Stomach (tissue), 9 donors: ENCODE data around the gene GSG1L. TPM values are rescaled to one million over a fixed set of nuclear protein-coding genes. Genes with fewer than 3 reads are reported as not detected.

Experiments
- DNase-seq, 2 donors: peaks; one replicate each; pipeline versions ENCODE4 v3.0.0 to v3.0.0-alpha.2; 2013 to 2019
- H3K27ac ChIP-seq, 5 donors: fragments of 200-600 bp in 4 of 5; sonication (generic) in 4 of 5; one replicate each; pipeline ENCODE4 v1.5.1; 2013 to 2019; ENCODE audit warnings: mild to moderate bottlenecking in 1 of 5, moderate library complexity in 1 of 5
- H3K27me3 ChIP-seq, 3 donors: fragments of 200-600 bp; sonication (generic); one replicate each; pipeline ENCODE4 v1.5.1; 2017 to 2019; ENCODE audit warnings: mixed run types in 1 of 3
- H3K36me3 ChIP-seq, 4 donors: fragments of 200-600 bp; sonication (generic); 1 replicate in 3 of 4; 2 replicates in 1 of 4; pipeline ENCODE4 v1.5.1; 2016 to 2019
- H3K4me1 ChIP-seq, 4 donors: fragments of 200-600 bp; sonication (generic); one replicate each; pipeline ENCODE4 v1.5.1; 2016 to 2019
- H3K4me3 ChIP-seq, 4 donors: fragments of 200-600 bp; sonication (generic) in 3 of 4; one replicate each; pipeline ENCODE4 v1.5.1; 2016 to 2019; ENCODE audit warnings: mild to moderate bottlenecking in 1 of 4
- H3K9me3 ChIP-seq, 4 donors: fragments of 200-600 bp; sonication (generic); one replicate each; pipeline ENCODE4 v1.5.1; 2016 to 2019
- EP300 ChIP-seq: sonication (generic); formaldehyde crosslinking; IDR thresholded peaks from one replicate; pipeline ENCODE4 v1.6.1; 2017; ENCODE audit warnings: antibody characterized with exemption
- POLR2A ChIP-seq, 4 donors: fragments of 450-650 bp; IDR thresholded peaks; one replicate each; pipeline ENCODE4 v1.6.1; 2016; ENCODE audit warnings: antibody characterized with exemption in 4 of 4, control low read depth in 2 of 4, mild to moderate bottlenecking in 1 of 4, moderate library complexity in 1 of 4
- POLR2AphosphoS5 ChIP-seq, 3 donors: sonication (generic); formaldehyde crosslinking; IDR thresholded peaks; one replicate each; pipeline ENCODE4 v1.6.1; 2016; ENCODE audit warnings: antibody characterized with exemption in 3 of 3
- WGBS, 5 donors: extraction: QIAGEN DNeasy Blood & Tissue Kit in 3 of 5; methylation state at CpG; one replicate each; pipeline versions ENCODE4 v1.1.5 to v1.1.7; 2013 to 2018; 5-methylcytosine and 5-hydroxymethylcytosine counted together
- intact Hi-C: fragments of 100-400 bp; cut with DNase I; formaldehyde crosslinking; loops from one replicate; pipeline ENCODE4 v1.15.1; 2023; ENCODE audit warnings: low total_unique reads
- polyA plus RNA-seq, 3 donors: library from polyadenylated mRNA; stranded (reverse); fragments of 200-250 nt; gene quantifications; one replicate each; pipeline ENCODE4 v1.2.3, GENCODE V29; 2013
- total RNA-seq, 5 donors: library from RNA; depleted of rRNA; stranded (reverse); fragments of >200 nt; gene quantifications; one replicate each; pipeline versions ENCODE4 v1.1.0 to v1.2.3, GENCODE V29; 2014 to 2016
- TF ChIP-seq, protein P1 (sequence below), 7 experiments: fragments of 450-650 bp in 4 of 7; fragments of 200-600 bp in 3 of 7; sonication (generic) in 3 of 7; IDR thresholded peaks; one replicate each; pipeline ENCODE4 v1.5.1; 2016 to 2019; ENCODE audit warnings: antibody characterized with exemption in 7 of 7, control low read depth in 2 of 7, mild to moderate bottlenecking in 1 of 7
- donor health status: healthy with polysubstance abuse.
- donor health status: Bipolar disorder and iron deficiency.
- donor health status: healthy.

The GSG1L gene
- total and polyA plus RNA-seq, 8 donors: 0.06 TPM; not detected in 7

DNA sequence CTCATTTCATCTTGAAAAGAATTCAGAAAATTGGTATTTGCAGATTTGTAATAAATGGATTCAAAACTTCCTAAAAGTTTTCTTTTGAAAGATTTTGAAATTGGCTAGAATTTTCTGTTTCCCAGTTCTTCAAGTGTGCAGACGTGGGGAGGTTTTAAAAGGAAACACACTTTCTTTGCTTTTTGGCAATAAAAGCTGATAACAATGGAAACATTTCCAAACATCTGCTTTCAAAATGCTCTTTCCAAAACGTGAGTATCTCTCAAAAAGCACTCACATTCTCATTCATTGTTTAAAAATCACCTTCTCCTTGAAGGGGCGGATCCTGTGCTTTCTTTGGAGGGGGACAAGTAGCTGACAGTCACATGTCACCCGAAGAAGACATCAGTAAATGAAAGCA lies 8.6 kb upstream of the GSG1L start:
- Histone ChIP-seq H3K36me3 (no peaks in the 10 kb centered on the region), H3K27ac (no peak overlapping the region), H3K4me1 (no peaks in the 10 kb centered on the region), H3K27me3 (peaks cover 0 to 16% (median 0%) of the 10 kb centered on the region in 3 donors), H3K4me3 (no peak overlapping the region), H3K9me3 (no peaks in the 10 kb centered on the region)
- WGBS, 5 donors: 35 to 49% (median 45%) methylated on average over 4 of the region's 4 CpGs
- no peak for DNase-seq
- intact Hi-C loops: no loop called here
- no peak for TF ChIP-seq POLR2A (IDR thresholded peaks at IDR 0.05)
- TF ChIP-seq, protein P1, sequence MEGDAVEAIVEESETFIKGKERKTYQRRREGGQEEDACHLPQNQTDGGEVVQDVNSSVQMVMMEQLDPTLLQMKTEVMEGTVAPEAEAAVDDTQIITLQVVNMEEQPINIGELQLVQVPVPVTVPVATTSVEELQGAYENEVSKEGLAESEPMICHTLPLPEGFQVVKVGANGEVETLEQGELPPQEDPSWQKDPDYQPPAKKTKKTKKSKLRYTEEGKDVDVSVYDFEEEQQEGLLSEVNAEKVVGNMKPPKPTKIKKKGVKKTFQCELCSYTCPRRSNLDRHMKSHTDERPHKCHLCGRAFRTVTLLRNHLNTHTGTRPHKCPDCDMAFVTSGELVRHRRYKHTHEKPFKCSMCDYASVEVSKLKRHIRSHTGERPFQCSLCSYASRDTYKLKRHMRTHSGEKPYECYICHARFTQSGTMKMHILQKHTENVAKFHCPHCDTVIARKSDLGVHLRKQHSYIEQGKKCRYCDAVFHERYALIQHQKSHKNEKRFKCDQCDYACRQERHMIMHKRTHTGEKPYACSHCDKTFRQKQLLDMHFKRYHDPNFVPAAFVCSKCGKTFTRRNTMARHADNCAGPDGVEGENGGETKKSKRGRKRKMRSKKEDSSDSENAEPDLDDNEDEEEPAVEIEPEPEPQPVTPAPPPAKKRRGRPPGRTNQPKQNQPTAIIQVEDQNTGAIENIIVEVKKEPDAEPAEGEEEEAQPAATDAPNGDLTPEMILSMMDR (IDR thresholded peaks at IDR 0.05): no peak
- TF ChIP-seq POLR2AphosphoS5 (IDR thresholded peaks at IDR 0.05): no peak
- no peak for TF ChIP-seq EP300

DNA sequence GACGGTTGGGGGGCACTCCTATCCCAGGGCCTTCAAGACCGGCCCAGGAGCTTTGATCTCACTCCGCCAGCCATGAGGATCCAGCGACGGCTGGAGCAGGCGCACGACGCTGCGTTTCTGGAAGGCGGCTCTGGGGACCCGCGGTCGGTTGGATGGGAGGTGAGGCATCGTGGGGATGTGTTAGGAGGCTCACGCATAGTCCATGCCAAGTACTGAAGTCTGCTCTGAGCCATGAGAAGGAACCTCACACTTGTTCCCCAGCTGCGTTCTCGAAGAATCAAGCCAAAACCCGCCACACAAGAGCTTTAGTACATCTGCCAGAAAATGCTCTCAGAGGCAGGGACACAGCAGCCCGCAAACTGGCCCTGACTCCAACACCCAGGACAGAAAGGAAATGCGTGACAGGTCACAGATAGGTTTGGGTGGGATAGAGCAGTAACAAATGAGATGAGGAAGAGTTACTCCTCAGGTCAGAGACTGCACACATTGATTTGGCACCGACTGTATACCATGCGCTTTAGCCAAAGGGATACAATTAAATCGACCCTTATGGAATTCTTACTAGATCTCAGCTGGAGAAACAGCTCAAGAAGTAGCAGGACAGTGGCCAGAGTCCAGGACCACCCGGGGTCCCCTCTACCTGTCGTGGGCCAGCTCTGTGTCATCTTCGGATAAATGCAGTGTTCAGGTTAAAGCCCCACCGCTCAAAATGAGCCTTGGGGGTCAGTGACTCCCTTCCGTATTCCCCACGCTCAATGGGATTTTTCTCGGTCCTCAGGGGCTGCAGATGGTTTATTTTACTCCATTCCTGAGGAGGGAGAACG lies 6.7 kb upstream of the GSG1L start:
- H3K27me3 ChIP-seq: peaks cover 0 to 28% (median 0%) of the 10 kb centered on the region in 3 donors
- no peak overlapping the region for H3K27ac ChIP-seq
- H3K4me1 ChIP-seq: no peaks in the 10 kb centered on the region
- WGBS, 5 donors: 64 to 73% (median 70%) methylated on average over 30 to 31 of the region's 31 CpGs
- intact Hi-C loops: no loop called here
- H3K4me3 ChIP-seq: no peak overlapping the region
- no peaks in the 10 kb centered on the region for H3K36me3 ChIP-seq
- TF ChIP-seq, protein P1 (IDR thresholded peaks at IDR 0.05): no peak
- TF ChIP-seq POLR2AphosphoS5 (IDR thresholded peaks at IDR 0.05): no peak
- no peak for TF ChIP-seq POLR2A (IDR thresholded peaks at IDR 0.05)
- H3K9me3 ChIP-seq: no peaks in the 10 kb centered on the region
- DNase-seq: no peak

DNA sequence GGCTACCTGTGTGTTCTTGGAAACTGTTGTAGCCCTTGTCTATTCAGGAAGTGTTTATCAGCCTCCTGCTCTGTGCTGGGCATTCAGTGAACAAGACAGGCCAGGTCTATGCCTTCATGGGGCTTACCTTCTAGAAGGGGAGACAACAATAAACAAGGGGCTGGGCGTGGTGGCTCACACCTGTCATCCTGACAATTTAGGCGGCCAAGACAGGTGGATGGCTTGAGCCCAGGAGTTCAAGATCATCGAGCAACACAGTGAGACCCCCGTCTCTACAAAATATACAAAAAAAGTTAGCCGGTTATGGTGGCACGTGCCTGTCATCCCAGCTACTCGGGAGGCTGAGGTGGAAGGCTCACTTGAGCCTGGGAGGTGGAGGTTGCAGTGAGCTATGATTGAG lies 5.5 kb upstream of the GSG1L start:
- intact Hi-C loops: no loop called here
- H3K4me3 ChIP-seq: no peak overlapping the region
- DNase-seq: no peak
- WGBS, 5 donors: 80 to 89% (median 85%) methylated on average over 7 of the region's 7 CpGs
- no peaks in the 10 kb centered on the region for H3K36me3 ChIP-seq
- H3K4me1 ChIP-seq: peaks cover 0 to under 1% (median 0%) of the 10 kb centered on the region in 4 donors
- TF ChIP-seq POLR2A (IDR thresholded peaks at IDR 0.05): no peak
- no peak for TF ChIP-seq EP300
- no peak for TF ChIP-seq POLR2AphosphoS5 (IDR thresholded peaks at IDR 0.05)
- TF ChIP-seq, protein P1 (IDR thresholded peaks at IDR 0.05): no peak
- peaks cover 4 to 33% (median 5%) of the 10 kb centered on the region in 3 donors for H3K27me3 ChIP-seq
- no peak overlapping the region for H3K27ac ChIP-seq
- no peaks in the 10 kb centered on the region for H3K9me3 ChIP-seq

DNA sequence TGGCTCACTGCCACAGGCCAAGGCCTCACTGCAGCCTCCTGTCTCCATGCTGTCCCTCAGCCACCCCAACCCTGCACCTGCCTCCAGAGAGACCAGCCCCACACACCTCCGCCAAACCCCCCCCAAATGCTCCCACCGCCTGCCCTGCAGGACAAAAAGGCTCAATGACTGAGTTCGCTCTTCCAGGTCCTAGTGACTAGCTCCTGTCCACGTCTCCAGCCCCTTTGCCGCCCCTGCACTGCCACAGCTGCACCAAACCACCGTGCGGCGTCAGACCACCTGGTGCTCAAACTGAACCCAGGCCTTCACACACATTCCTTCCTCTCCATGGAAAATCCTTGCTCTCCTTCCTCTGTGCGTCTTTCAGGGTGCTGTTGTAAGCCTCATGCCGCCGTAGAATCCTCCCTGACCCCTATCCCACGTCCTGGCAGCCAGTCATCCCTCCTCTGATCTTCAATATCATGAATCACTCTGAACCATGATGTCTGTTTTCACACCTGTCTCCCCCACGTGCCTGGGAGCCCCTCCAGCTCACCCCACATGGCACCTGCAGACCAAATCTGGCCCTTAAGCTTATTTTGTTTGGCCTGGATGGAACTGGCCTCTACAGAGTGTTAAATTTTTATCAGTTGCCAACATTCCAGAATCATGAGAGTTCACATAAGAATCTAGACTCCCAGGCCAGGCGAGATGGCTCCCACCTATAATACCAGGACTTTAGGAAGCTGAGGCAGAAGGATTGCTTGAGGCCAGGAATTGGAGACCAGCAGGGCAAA lies 4.3 kb upstream of the GSG1L start:
- Histone ChIP-seq H3K4me3 (no peak overlapping the region), H3K9me3 (no peaks in the 10 kb centered on the region), H3K4me1 (peaks cover 5 to 9% (median 7%) of the 10 kb centered on the region in 4 donors), H3K27me3 (peaks cover 8 to 42% (median 15%) of the 10 kb centered on the region in 3 donors), H3K27ac (no peak overlapping the region), H3K36me3 (no peaks in the 10 kb centered on the region)
- intact Hi-C loops: no loop called here
- DNase-seq: no peak
- WGBS, 5 donors: 63 to 74% (median 68%) methylated on average over 14 of the region's 14 CpGs
- TF ChIP-seq, protein P1 (IDR thresholded peaks at IDR 0.05): no peak
- TF ChIP-seq EP300 (no peak), POLR2A (IDR thresholded peaks at IDR 0.05) (no peak), POLR2AphosphoS5 (IDR thresholded peaks at IDR 0.05) (no peak)
